Fibroblast of mammary gland (primary cell): ENCODE data around the gene CCDC70.

Experiments
- DNase-seq: peaks from one replicate; pipeline ENCODE4 v3.0.0-alpha.2; 2010; ENCODE audit warnings: low read depth
- H3K4me3 ChIP-seq: 2 replicates; pipeline ENCODE4 v1.5.1; 2011; ENCODE audit warnings: low read depth, mild to moderate bottlenecking, low read length, moderate library complexity; ENCODE audit not compliant: control insufficient read depth
- TF ChIP-seq, protein P1 (sequence below): conservative IDR thresholded peaks from 2 replicates; pipeline ENCODE4 v1.5.1; 2011; ENCODE audit warnings: low read depth, low read length, inconsistent platforms; ENCODE audit not compliant: control insufficient read depth, insufficient read depth

CCDC70 gene

GRCh38 chr13:51910508-51910907 lies 48.7 kb downstream of the CCDC70 start:
- no peak overlapping the region for H3K4me3 ChIP-seq
- no peak for DNase-seq
- TF ChIP-seq, protein P1, sequence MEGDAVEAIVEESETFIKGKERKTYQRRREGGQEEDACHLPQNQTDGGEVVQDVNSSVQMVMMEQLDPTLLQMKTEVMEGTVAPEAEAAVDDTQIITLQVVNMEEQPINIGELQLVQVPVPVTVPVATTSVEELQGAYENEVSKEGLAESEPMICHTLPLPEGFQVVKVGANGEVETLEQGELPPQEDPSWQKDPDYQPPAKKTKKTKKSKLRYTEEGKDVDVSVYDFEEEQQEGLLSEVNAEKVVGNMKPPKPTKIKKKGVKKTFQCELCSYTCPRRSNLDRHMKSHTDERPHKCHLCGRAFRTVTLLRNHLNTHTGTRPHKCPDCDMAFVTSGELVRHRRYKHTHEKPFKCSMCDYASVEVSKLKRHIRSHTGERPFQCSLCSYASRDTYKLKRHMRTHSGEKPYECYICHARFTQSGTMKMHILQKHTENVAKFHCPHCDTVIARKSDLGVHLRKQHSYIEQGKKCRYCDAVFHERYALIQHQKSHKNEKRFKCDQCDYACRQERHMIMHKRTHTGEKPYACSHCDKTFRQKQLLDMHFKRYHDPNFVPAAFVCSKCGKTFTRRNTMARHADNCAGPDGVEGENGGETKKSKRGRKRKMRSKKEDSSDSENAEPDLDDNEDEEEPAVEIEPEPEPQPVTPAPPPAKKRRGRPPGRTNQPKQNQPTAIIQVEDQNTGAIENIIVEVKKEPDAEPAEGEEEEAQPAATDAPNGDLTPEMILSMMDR, result no peak

DNA sequence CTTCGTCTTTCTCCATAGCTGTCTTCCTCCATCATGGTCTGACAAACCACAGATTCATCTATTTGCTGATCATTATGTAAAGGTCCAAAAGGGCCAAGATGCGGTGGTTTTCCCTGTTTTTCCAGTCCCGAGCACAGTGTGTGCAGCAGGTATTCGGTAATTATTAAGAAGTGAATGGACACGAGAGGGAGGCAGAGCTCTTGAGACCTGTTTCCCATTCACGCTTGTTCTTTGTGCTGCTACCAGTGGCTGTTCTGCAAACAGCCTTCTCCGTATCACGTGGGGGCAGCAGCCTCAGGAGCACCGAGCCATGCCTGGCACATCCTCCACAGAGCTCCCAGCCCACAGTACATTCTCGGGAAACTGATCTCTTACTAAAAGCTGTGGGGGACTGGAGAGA lies 50.3 kb downstream of the CCDC70 start:
- TF ChIP-seq, protein P1, result no peak
- no peak overlapping the region for H3K4me3 ChIP-seq
- DNase-seq, result no peak

- TF ChIP-seq, protein P1, result no peak
- H3K4me3 ChIP-seq, result no peak overlapping the region
- DNase-seq, result no peak
Measured at GRCh38 chr13:51912511-51913225, 50.9 kb downstream of the CCDC70 start.

DNA sequence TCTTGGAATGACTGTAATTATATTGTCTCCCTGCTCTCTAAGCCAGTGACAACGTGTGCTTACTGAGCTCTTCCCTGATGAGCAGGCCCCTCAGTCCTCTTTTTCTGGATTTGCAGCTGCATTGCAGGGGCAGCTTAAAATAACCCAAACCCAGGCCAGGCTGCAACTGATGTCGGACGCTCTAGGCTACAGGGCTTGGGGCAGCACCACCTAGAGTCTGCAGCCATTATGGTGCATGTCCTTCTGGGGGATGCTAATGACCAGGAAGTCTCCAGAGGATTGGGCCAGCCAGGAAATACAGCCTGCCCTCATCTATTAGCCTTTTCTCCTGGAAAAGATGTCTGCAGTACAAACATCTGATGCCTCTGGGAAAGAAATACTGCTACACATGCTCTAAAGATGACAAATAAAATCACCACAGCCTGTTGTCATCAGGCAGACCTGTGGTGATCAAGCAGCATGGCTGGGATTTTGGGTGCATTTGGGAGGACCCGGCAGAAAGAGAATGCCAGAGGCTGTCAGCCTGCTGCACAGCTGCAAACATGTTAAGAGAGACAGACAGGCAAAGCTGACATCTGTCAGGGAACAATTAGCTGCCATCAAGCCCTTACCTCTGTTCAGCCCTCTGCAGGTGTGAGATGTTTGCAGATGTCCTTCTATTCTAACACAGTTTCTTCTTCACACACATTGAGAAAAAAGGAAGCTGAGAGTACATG lies 51.8 kb downstream of the CCDC70 start:
- H3K4me3 ChIP-seq, result no peak overlapping the region
- no peak for DNase-seq
- TF ChIP-seq, protein P1, result no peak

DNA sequence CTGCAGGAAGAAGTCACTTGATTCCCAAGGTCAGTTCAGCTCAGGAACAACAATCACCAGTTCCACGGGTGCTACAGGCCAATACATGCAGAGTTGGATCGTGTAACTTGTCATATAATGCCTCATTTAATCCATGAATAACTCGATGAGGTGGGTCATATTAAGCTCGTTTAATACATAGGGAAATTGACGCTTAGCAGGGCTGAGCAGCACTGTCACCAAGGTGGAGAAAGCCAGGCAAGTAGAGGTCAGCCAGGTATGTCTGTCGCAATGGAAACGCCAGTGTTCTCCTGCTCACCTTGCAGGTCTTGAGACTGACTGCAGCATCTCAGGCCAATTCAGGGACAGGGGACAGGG lies 52.3 kb downstream of the CCDC70 start:
- no peak overlapping the region for H3K4me3 ChIP-seq
- no peak for DNase-seq
- TF ChIP-seq, protein P1, result no peak
